Measurements from ENCODE around the gene SAC3D1. TPM values are rescaled to one million over a fixed set of nuclear protein-coding genes. Genes with fewer than 3 reads are reported as not detected.

SAC3D1 gene
- polyA plus RNA-seq, 3 donors = 4.4 to 14.1 (median 6.7) TPM

DNA sequence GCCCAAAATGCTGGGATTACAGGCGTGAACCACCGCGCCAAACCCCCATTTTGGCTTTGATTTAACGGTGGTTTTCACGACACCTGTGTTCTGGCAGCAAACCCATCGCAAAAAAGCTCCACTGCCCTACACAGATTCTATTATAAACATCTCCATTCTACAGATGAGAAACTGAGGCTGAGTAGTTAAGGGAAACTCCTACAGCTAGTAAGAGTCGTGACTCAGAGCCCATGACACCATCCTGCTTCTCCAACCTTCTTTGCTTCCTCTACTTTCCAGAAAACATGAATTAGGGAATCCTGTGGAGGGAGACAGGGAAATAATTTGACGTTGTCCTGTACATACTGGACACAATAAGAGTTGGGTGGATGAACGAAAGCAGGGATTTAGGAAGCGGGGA lies 14.2 kb upstream of the SAC3D1 start:
- Histone ChIP-seq H3K4me3 (replicated peaks in 1 of 3; ENCODE audit: low read depth in 2 of 3, low read length in 3 of 3) (peak overlapping the region in 1 of 3 experiments; percentile 78), H3K27me3 (ENCODE audit: control insufficient read depth in 2 of 2, insufficient read depth in 2 of 2, low read length in 2 of 2) (no peaks in the 10 kb centered on the region), H3K4me1 (ENCODE audit: control insufficient read depth in 1 of 2, insufficient read depth in 2 of 2, low read length in 2 of 2) (peaks cover 14 to 26% of the 10 kb centered on the region in 2 donors), H3K9ac (ENCODE audit: insufficient read depth, low read length, poor library complexity, severe bottlenecking) (no peak overlapping the region), H3K79me2 (ENCODE audit: insufficient read depth, low read length) (peaks cover 7% of the 10 kb centered on the region), H3K9me3 (replicated peaks in 1 of 2; ENCODE audit: control insufficient read depth in 1 of 2, insufficient read depth in 1 of 2, low read length in 2 of 2) (no peaks in the 10 kb centered on the region), H4K20me1 (ENCODE audit: insufficient read depth, low read length) (peaks cover under 1% of the 10 kb centered on the region), H3K4me2 (replicated peaks; ENCODE audit: extremely low read depth, low read length, poor library complexity, severe bottlenecking) (peak overlapping the region; percentile 83), H3K27ac (ENCODE audit: low read depth in 1 of 2, low read length in 2 of 2) (peak overlapping the region in 1 of 2 donors; percentile 78), H3K36me3 (replicated peaks in 1 of 2; ENCODE audit: control insufficient read depth in 1 of 2, insufficient read depth in 2 of 2, low read length in 2 of 2) (peaks cover 4 to 14% of the 10 kb centered on the region in 2 donors), H2AFZ (ENCODE audit: insufficient read depth, low read depth, low read length, poor library complexity, severe bottlenecking) (peak overlapping the region; percentile 83)
- Mint-ChIP-seq H3K4me3 (peak overlapping the region; percentile 78 to 82), H3K9me3 (peaks cover 0 to 4% (median 0%) of the 10 kb centered on the region in 7 donors), H3K27me3 (ENCODE audit: low read depth in 3 of 3) (peaks cover 0 to 1% (median 0%) of the 10 kb centered on the region in 3 donors), H3K4me1 (peaks cover 31% of the 10 kb centered on the region), H3K27ac (peak overlapping the region in 5 of 7 donors; percentile 71 to 95 (median 88)), H3K36me3 (peaks cover 12 to 16% of the 10 kb centered on the region in 2 donors)
- WGBS (ENCODE audit: insufficient coverage) = 90% methylated on average over 6 of the region's 10 CpGs
- TF ChIP-seq, protein P1, sequence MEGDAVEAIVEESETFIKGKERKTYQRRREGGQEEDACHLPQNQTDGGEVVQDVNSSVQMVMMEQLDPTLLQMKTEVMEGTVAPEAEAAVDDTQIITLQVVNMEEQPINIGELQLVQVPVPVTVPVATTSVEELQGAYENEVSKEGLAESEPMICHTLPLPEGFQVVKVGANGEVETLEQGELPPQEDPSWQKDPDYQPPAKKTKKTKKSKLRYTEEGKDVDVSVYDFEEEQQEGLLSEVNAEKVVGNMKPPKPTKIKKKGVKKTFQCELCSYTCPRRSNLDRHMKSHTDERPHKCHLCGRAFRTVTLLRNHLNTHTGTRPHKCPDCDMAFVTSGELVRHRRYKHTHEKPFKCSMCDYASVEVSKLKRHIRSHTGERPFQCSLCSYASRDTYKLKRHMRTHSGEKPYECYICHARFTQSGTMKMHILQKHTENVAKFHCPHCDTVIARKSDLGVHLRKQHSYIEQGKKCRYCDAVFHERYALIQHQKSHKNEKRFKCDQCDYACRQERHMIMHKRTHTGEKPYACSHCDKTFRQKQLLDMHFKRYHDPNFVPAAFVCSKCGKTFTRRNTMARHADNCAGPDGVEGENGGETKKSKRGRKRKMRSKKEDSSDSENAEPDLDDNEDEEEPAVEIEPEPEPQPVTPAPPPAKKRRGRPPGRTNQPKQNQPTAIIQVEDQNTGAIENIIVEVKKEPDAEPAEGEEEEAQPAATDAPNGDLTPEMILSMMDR (IDR thresholded peaks at IDR 0.05) = no peak
- DNase-seq = peak in 2 of 3 donors; percentile 40 to 75
- intact Hi-C loops (cut with micrococcal nuclease) = loop anchor here (5.0 to 10.0 kb wide), 3 partner anchors 55 to 548 kb away; partner anchors contain the start of genes ATG2A (in 2 of the 2), CDCA5 (in 1 of the 2), EHBP1L1 (in 1 of the 2) and FAM89B (in 1 of the 2)

DNA sequence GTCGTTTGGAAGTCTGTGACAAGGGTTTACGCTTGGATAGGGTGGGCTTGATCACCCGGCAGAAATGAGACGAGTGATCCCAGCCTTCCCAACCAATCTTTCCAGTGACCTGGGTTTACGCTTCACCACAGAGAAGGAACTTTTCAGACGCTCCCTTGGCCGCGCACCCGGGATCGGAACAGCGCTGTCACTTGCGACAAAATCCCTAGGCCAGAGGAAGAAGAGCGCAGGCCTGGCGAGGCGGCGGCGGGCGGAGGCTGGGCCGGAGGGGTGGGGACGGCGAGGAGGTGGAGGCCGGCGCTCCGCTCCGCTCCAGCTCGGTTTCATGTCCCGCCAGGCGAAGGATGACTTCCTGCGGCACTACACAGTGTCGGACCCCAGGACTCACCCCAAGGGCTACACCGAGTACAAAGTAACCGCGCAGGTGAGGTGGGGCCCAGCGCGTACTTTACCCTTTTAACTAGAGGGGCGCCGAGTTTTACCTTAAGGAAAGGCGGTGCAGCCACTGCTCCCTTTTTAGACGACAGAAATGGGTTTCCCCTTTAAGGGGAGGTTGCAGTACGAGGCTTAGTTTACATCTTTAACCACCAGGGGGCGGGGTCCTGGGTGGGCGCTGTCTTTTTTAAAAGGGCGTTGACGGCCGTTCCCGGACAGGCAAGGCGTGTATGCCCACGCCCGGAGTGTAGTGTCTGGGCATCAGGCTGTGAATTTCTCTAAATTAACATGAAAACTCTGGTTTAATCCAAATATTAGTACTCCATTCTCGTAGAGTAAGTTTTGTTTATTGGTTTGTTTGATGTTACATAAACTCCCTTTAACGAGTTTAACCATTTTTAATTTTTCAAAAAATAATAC lies 13.6 kb upstream of the SAC3D1 start, which contains the start of gene SNX15:
Gene SNX15 (plus strand): TSS at position 227 of the 855 bp plus-strand sequence. CDS start 99 bp downstream, at position 326.
- Mint-ChIP-seq H3K4me1 (peaks cover 25% of the 10 kb centered on the region), H3K9me3 (peaks cover 0 to 3% (median 0%) of the 10 kb centered on the region in 7 donors), H3K36me3 (peaks cover 12 to 16% of the 10 kb centered on the region in 2 donors), H3K27ac (peak within 1 kb of the TSS; percentile 71 to 95 (median 90)), H3K4me3 (peak within 1 kb of the TSS; percentile 78 to 83), H3K27me3 (ENCODE audit: low read depth in 3 of 3) (peaks cover 0 to 1% (median 0%) of the 10 kb centered on the region in 3 donors)
- TF ChIP-seq, protein P1 (IDR thresholded peaks at IDR 0.05) = peak; percentile 90
- Histone ChIP-seq H3K4me2 (replicated peaks; ENCODE audit: extremely low read depth, low read length, poor library complexity, severe bottlenecking) (peak within 1 kb of the TSS; percentile 83), H3K4me3 (replicated peaks in 1 of 3; ENCODE audit: low read depth in 2 of 3, low read length in 3 of 3) (peak within 1 kb of the TSS; percentile 45 to 78 (median 66)), H3K79me2 (ENCODE audit: insufficient read depth, low read length) (peaks cover 7% of the 10 kb centered on the region), H3K27ac (ENCODE audit: low read depth in 1 of 2, low read length in 2 of 2) (peak within 1 kb of the TSS; percentile 63 to 78), H2AFZ (ENCODE audit: insufficient read depth, low read depth, low read length, poor library complexity, severe bottlenecking) (peak within 1 kb of the TSS; percentile 83), H3K9ac (ENCODE audit: insufficient read depth, low read length, poor library complexity, severe bottlenecking) (peak within 1 kb of the TSS; percentile 52), H3K27me3 (ENCODE audit: control insufficient read depth in 2 of 2, insufficient read depth in 2 of 2, low read length in 2 of 2) (no peaks in the 10 kb centered on the region), H3K9me3 (replicated peaks in 1 of 2; ENCODE audit: control insufficient read depth in 1 of 2, insufficient read depth in 1 of 2, low read length in 2 of 2) (no peaks in the 10 kb centered on the region), H4K20me1 (ENCODE audit: insufficient read depth, low read length) (peaks cover 4% of the 10 kb centered on the region), H3K4me1 (ENCODE audit: control insufficient read depth in 1 of 2, insufficient read depth in 2 of 2, low read length in 2 of 2) (peaks cover 14 to 20% of the 10 kb centered on the region in 2 donors), H3K36me3 (replicated peaks in 1 of 2; ENCODE audit: control insufficient read depth in 1 of 2, insufficient read depth in 2 of 2, low read length in 2 of 2) (peaks cover 7 to 16% of the 10 kb centered on the region in 2 donors)
- intact Hi-C loops (cut with micrococcal nuclease) = loop anchor here (5.0 to 10.0 kb wide), 3 partner anchors 55 to 547 kb away; partner anchors contain the start of genes ATG2A (in 2 of the 2), CDCA5 (in 1 of the 2), EHBP1L1 (in 1 of the 2) and FAM89B (in 1 of the 2)
- peak; percentile 87 to 93 (median 88) for DNase-seq
- under 1% methylated on average over 32 of the region's 51 CpGs for WGBS (ENCODE audit: insufficient coverage)
